Fibroblast of mammary gland (primary cell): ENCODE measurements around the gene NFKBIE.

Experiments
- DNase-seq: peaks from one replicate; pipeline ENCODE4 v3.0.0-alpha.2; 2010; ENCODE audit warnings: low read depth
- H3K4me3 ChIP-seq: 2 replicates; pipeline ENCODE4 v1.5.1; 2011; ENCODE audit warnings: low read depth, mild to moderate bottlenecking, low read length, moderate library complexity; ENCODE audit not compliant: control insufficient read depth
- TF ChIP-seq, protein P1 (sequence below): conservative IDR thresholded peaks from 2 replicates; pipeline ENCODE4 v1.5.1; 2011; ENCODE audit warnings: low read depth, low read length, inconsistent platforms; ENCODE audit not compliant: control insufficient read depth, insufficient read depth

Gene NFKBIE

DNA sequence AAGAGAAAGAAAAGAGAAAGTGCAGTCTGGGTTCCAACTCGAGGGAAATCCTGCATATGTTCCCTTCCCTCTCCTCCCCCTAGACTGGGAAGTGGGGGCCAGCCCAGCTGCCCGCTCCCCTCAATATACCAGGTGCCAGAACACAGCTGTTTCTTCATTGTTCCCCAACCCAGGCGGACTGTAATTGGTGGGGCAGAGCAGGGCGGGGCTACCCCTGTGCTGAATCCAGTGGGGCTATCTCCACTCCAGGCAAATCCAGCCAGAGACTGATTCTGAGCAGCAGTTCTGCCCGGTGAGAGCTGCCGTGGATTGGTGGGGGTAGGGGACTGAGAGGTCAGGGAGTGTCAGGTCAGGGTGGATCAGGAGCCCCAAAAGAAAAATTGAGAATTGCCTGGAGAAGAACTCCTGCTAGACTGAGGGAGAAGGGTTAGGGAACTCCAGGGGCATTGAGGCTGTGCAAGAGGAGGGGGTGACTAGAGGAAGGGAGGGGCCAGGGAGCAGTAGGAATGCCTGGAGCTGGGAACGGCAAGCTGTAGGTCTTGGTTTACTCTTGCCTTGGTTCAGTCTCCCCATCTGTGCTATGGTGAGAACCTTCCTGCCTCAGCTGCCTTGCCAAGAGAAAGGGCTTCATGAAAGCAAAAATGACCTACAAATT, 48.5 kb downstream of the NFKBIE start, which contains the start of gene MYMX:
MYMX (plus strand) TSS at position 250 of the 655 bp plus-strand sequence. CDS start 546 bp downstream, outside the sequence.
- no peak for DNase-seq
- TF ChIP-seq, protein P1, sequence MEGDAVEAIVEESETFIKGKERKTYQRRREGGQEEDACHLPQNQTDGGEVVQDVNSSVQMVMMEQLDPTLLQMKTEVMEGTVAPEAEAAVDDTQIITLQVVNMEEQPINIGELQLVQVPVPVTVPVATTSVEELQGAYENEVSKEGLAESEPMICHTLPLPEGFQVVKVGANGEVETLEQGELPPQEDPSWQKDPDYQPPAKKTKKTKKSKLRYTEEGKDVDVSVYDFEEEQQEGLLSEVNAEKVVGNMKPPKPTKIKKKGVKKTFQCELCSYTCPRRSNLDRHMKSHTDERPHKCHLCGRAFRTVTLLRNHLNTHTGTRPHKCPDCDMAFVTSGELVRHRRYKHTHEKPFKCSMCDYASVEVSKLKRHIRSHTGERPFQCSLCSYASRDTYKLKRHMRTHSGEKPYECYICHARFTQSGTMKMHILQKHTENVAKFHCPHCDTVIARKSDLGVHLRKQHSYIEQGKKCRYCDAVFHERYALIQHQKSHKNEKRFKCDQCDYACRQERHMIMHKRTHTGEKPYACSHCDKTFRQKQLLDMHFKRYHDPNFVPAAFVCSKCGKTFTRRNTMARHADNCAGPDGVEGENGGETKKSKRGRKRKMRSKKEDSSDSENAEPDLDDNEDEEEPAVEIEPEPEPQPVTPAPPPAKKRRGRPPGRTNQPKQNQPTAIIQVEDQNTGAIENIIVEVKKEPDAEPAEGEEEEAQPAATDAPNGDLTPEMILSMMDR: no peak
- no peak within 1 kb of the TSS for H3K4me3 ChIP-seq

DNA sequence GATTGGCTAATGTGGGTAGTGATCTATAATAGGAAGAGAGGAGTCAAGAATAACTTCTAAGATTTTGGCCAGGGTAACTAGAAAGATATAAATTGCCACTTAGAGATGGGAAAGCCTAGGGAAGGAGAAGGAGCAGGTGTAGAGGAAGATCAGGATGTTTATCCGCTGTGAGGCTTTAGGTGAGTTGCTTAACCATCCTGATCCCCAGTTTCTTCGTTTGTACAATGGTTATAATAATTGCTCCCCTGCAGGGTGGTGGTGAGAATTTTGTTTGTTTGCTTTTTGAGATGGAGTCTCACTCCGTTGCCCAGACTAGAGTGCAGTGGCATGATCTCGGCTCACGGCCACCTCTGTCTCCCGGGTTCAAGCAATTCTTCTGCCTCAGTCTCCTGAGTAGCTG, 51.0 kb downstream of the NFKBIE start:
- TF ChIP-seq, protein P1: no peak
- no peak overlapping the region for H3K4me3 ChIP-seq
- DNase-seq: no peak

DNA sequence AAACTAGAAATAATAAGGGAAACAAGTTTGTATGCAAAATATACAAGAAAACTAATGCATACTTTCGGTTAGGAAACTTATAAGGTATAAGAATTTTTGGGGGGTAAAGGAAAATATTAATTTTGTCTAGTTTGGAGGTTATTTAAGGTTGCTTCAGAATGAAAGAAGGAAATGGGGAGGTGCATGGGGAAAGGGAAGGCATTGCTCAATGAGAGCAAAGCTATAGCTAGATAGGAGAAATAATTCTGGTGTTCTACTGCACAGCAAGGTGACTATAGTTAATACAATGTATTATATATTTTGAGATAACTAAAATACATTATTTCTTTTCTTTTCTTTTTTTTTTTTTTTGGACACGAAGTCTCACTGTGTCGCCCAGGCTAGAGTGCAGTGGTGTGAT, 54.1 kb downstream of the NFKBIE start:
- no peak overlapping the region for H3K4me3 ChIP-seq
- no peak for DNase-seq
- TF ChIP-seq, protein P1: no peak
